ENCODE measurements around the gene CTSA.
A peak's percentile ranks its signal among the peaks of the same experiment; 100 is the strongest.

Gene CTSA

DNA sequence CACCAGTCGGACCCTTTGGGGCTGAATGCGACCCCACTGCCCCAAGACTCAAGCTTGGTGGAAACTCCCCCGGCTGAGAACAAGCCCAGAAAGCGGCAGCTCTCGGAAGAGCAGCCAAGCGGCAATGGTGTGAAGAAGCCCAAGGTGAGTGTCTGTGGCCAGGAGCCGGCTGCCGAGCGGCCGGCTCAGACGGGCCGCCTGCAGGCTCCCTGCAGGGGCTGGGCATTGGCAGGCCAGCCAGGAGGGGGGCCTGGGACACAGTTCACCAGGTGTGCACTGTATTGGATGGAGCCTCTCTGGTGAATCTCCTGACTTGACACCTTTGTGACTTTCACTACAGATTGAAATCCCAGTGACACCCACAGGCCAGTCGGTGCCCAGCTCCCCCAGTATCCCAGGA is 49.3 kb downstream of the CTSA start:
- no peak for DNase-seq (ENCODE audit: low spot score)

DNA sequence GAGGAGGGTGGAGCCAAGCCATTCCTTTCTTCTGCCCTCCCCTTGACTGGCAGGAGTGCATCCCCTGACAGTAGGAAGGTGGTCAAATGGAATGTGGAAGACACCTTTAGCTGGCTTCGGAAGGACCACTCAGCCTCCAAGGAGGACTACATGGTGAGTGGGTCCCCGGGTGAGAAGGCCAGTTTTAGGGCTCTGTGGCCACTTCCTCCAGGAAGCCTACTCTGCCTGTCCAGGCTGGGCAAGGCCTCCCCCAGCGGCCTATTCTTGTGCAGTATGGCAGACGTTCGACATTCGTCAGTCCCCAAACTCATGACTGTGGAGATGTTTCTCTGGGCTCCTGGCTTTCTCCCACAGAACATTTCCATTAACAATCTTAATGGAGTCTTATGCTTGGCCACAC is 52.5 kb downstream of the CTSA start:
- DNase-seq (ENCODE audit: low spot score) = no peak

DNA sequence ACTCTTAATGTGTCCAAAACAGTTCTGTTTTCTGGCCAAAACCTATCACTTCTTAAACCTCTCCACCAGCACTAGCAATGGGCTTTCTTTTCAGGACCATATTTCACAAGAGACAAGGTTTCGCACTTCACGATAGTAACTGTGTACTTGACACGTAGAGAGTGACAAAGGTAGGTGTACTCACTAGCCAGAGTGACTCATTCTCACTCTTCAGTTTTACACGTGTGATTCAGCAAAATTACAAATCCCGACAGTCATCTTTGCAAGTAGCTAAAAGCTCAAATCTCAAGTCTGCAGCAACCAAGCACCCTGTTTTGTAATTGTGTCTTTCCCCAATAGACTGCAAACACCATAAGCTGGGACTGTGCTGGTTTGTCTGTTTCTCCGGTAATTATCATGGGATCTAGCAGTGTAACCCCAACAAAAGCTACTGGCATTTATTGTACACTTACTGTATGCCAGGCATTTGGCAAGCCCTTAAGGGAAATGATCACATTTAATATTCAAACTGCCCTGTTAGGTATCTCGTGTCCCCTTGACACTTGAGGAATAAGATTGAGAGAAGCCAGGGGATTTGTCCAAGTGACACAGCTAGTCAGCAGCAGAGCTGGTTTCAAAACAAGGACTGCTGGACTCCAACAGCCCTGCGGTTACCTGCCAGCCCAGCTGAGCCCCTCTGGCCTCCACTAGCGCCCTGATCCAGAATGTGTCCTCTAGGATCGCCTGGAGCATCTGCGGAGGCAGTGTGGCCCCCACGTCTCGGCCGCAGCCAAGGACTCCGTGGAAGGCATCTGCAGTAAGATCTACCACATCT is 53.2 kb downstream of the CTSA start:
- DNase-seq (ENCODE audit: low spot score) = no peak

DNA sequence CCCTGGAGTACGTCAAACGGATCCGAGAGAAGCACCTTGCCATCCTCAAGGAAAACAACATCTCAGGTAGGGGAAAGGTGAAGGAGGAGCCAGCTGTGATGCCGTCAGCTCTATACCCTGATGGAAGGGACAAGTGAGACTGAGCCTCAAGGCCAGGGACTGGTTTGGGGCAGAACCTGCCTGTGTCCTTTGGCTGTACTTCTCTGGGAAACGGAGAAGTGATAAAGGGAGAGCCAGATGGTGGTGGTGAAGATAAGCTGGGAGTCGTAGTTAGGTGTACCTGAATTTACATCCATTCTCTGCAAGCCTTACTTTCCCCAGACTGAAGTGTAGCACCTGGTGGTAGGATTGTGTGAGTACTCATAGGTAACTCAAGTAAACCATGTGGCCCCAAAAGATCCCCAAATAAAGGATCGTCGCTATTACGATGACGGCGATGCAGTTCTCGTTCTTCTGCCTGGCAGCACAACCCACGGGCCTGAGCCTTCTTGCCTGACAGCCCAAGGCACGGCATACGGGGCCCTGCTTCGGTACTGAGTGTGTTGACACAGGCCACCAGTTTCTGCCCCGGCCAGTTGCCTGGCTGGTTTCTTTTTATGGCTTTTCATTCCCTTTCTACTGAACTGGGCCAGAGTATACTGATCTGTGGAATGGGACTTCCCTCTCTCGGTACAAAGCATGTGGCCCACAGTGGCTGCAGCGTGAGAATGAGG is 54.0 kb downstream of the CTSA start:
- no peak for DNase-seq (ENCODE audit: low spot score)

DNA sequence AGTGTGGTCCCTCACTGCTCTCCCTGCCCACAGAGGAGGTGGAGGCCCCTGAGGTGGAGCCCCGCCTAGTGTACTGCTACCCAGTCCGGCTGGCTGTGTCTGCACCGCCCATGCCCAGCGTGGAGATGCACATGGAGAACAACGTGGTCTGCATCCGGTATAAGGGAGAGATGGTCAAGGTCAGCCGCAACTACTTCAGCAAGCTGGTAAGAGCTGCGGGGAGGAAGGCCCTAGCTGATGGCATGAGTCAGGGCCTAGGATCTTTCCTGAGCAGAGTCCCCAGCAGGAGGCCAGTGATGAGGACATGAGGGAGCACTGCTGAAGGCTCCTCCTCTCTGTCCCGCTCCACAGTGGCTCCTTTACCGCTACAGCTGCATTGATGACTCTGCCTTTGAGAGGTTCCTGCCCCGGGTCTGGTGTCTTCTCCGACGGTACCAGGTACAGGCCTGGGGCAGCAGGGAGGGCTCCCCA is 54.6 kb downstream of the CTSA start:
- no peak for DNase-seq (ENCODE audit: low spot score)

DNA sequence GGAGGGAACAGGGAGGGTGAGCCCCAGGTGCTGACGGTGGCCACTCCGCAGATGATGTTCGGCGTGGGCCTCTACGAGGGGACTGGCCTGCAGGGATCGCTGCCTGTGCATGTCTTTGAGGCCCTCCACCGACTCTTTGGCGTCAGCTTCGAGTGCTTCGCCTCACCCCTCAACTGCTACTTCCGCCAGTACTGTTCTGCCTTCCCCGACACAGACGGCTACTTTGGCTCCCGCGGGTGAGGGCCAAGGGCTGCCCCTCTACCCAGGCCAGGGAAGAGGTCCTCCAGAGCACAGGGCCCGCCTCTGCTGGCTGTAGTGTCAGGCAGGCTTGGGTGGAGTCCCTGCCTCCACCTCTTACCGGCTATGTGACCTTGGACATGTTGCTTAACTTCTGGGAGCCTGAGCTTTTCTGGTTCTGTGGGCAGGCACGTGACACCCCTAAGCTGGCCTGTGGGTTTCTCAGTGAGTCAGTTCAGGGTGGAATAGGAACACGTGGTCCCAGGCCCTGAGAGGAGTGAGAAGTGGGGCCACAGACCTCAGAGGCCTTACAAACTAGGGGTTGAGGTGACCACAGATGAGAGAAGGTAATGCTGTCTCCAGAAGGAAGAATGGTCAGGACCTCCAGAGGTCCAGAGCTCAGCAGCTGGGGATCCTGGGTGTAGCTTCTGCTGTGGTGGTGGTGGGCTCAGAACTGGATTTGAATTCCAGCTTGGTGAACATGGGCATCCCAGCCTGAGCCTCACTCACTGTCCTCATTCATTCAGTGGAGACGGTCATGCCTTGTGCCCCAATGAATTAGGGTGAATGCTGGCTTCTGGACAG is 55.2 kb downstream of the CTSA start:
- peak; percentile 42 for DNase-seq (ENCODE audit: low spot score)

DNA sequence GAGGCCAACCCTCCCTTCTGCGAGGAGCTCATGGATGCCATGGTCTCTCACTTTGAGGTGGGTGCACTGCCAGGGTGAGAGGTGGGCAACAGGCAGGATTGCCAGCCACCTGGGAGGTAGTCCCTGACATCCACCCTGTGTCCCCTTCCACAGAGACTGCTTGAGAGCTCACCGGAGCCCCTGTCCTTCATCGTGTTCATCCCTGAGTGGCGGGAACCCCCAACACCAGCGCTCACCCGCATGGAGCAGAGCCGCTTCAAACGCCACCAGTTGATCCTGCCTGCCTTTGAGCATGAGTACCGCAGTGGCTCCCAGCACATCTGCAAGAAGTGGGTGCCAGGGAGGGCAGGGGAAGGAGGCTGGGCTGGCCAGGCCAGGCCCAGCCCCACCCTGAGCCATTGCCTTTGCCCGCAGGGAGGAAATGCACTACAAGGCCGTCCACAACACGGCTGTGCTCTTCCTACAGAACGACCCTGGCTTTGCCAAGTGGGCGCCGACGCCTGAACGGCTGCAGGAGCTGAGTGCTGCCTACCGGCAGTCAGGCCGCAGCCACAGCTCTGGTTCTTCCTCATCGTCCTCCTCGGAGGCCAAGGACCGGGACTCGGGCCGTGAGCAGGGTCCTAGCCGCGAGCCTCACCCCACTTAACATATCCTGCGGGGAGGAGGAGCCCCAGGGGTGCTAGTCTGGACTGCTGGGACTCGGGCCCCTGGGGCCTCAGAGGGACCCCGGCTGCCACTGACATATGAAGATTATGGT is 56.2 kb downstream of the CTSA start:
- no peak for DNase-seq (ENCODE audit: low spot score)

DNA sequence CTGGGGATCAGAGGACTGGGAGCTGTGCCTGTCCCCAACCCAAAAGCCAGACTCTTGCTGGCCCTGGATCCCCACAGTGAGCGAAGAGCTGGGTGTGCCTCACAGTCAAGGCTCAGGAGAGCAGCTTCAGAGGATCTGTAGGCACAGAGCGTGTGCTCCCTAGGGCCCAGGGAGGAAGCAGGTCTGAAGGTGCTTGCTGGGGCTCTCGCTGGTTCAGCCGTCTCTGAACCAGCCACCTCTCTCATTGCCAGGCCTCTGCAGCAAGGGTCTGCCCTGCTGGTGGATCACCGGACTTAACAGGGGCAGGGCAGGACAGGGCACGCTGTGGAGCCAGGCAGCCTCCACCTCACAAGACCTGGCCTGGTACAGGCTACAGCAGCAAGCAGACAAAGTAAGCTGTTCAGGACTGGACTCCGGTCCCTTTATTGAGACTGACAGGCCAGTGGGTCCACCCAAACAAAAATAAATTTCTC is 57.2 kb downstream of the CTSA start:
- no peak for DNase-seq (ENCODE audit: low spot score)
